SK-N-MC (cell line): Measurements from ENCODE around the gene SLC6A6.

ENCODE experiments used
- EZH2 ChIP-seq: fragments of 200-600 bp; sonication (generic); IDR thresholded peaks from one replicate; pipeline ENCODE4 v1.6.1; 2017; ENCODE audit warnings: antibody characterized with exemption
- FOXP2 ChIP-seq: optimal IDR thresholded peaks from 2 replicates; pipeline ENCODE3; 2011; ENCODE audit warnings: mild to moderate bottlenecking, moderate library complexity; ENCODE audit not compliant: insufficient read depth; ENCODE audit errors: extremely low read length, control extremely low read depth
- POLR2AphosphoS5 ChIP-seq: IDR thresholded peaks from 2 replicates; pipeline ENCODE4 v1.6.1; 2012; ENCODE audit warnings: mild to moderate bottlenecking, low read depth, low read length, borderline replicate concordance

- TF ChIP-seq POLR2AphosphoS5 (no peak), EZH2 (no peak), FOXP2 (no peak)
Measured at GRCh38 chr3:14404631-14405359, 2.4 kb downstream of the SLC6A6 start.
